Sigmoid colon (tissue), 4 donors: ENCODE data around the gene SMARCA2.

Experiments used
- CTCF ChIP-seq, 4 experiments: fragments of 450-650 bp in 3 of 4; fragments of 200-600 bp in 1 of 4; IDR thresholded peaks; one replicate each; pipeline ENCODE4 v1.5.1; 2016 to 2019; ENCODE audit warnings: antibody characterized with exemption in 4 of 4, mild to moderate bottlenecking in 3 of 4, moderate library complexity in 2 of 4
- EP300 ChIP-seq, 4 donors: sonication (generic); formaldehyde crosslinking; IDR thresholded peaks; one replicate each; pipeline ENCODE4 v1.6.1; 2017; ENCODE audit warnings: antibody characterized with exemption in 4 of 4
- POLR2A ChIP-seq, 2 donors: fragments of 450-650 bp; IDR thresholded peaks; one replicate each; pipeline ENCODE4 v1.6.1; 2016; ENCODE audit warnings: antibody characterized with exemption in 2 of 2, mild to moderate bottlenecking in 2 of 2, moderate library complexity in 2 of 2
- POLR2AphosphoS5 ChIP-seq, 4 donors: sonication (generic); formaldehyde crosslinking; IDR thresholded peaks; one replicate each; pipeline ENCODE4 v1.6.1; 2017; ENCODE audit warnings: antibody characterized with exemption in 4 of 4

DNA sequence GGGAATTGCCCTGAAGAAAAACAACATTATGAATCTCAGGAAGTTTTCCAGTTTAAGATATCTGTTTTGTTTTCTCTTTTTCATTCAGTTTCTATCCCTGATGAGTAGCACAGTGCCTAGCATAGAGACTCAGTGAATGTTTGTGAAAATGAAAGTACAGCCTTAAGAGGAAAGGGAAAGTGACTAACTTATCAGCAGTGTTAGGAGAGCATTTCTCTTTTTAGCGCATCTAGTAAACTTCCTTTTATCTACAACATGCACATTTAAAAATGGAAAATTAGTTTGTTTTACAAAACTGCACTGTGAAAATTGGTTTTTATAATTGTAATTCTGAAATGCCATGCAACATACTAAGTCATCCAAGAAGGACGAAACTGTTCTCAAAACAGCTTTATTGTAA lies 110.8 kb downstream of the SMARCA2 start:
- TF ChIP-seq CTCF (IDR thresholded peaks at IDR 0.05) (no peak), POLR2A (IDR thresholded peaks at IDR 0.05) (no peak), EP300 (IDR thresholded peaks at IDR 0.05) (no peak), POLR2AphosphoS5 (IDR thresholded peaks at IDR 0.05) (no peak)
